PFSK-1 (cell line): ENCODE data around the gene PHC1.

ENCODE experiments used
- FOXP2 ChIP-seq: optimal IDR thresholded peaks from 2 replicates; pipeline ENCODE3; 2011; ENCODE audit warnings: borderline replicate concordance, control low read depth, inconsistent platforms; ENCODE audit not compliant: insufficient read depth; ENCODE audit errors: extremely low read length, extremely low read depth
- POLR2AphosphoS5 ChIP-seq: IDR thresholded peaks from 2 replicates; pipeline ENCODE4 v1.6.1; 2012; ENCODE audit warnings: low read depth, mild to moderate bottlenecking, control low read depth, low read length, moderate library complexity
- REST ChIP-seq, 2 experiments: IDR thresholded peaks; 2 replicates each; pipeline versions ENCODE4 v1.6.1 to v1.8.0; 2011 to 2012; ENCODE audit warnings: low read depth in 2 of 2, low read length in 2 of 2, control low read depth in 1 of 2, inconsistent platforms in 1 of 2, mild to moderate bottlenecking in 1 of 2, moderate library complexity in 1 of 2; ENCODE audit not compliant: insufficient read depth in 1 of 2
- SIN3A ChIP-seq: IDR thresholded peaks from 2 replicates; pipeline ENCODE4 v1.6.1; 2012; ENCODE audit warnings: mild to moderate bottlenecking, low read length, moderate library complexity, borderline replicate concordance; ENCODE audit not compliant: insufficient read depth
- TAF1 ChIP-seq: IDR thresholded peaks from 2 replicates; pipeline ENCODE4 v1.6.1; 2012; ENCODE audit warnings: low read length, control low read depth, borderline replicate concordance; ENCODE audit not compliant: insufficient read depth

The PHC1 gene

GRCh38 chr12:8906266-8907180 is 7.8 kb upstream of the PHC1 start:
- TF ChIP-seq FOXP2 (no peak), SIN3A (no peak), POLR2AphosphoS5 (no peak), TAF1 (no peak), REST (IDR thresholded peaks at IDR 0.05; ENCODE audit: insufficient read depth in 1 of 2, low read depth in 2 of 2, low read length in 2 of 2) (no peak)

- TF ChIP-seq REST (IDR thresholded peaks at IDR 0.05; ENCODE audit: insufficient read depth in 1 of 2, low read depth in 2 of 2, low read length in 2 of 2) (no peak), FOXP2 (no peak), TAF1 (no peak), POLR2AphosphoS5 (no peak), SIN3A (no peak)
Measured at GRCh38 chr12:8907513-8907912, 6.8 kb upstream of the PHC1 start.

GRCh38 chr12:8909752-8910151 is 4.6 kb upstream of the PHC1 start:
- TF ChIP-seq TAF1 (no peak), FOXP2 (no peak)

GRCh38 chr12:8911606-8912268 is 2.6 kb upstream of the PHC1 start:
- no peak for TF ChIP-seq SIN3A

- TF ChIP-seq TAF1, result no peak
- TF ChIP-seq POLR2AphosphoS5, result no peak
- TF ChIP-seq SIN3A, result no peak
- TF ChIP-seq REST (IDR thresholded peaks at IDR 0.05; ENCODE audit: insufficient read depth in 1 of 2, low read depth in 2 of 2, low read length in 2 of 2), result no peak
- no peak for TF ChIP-seq FOXP2
Measured at GRCh38 chr12:8912914-8913313, 1.4 kb upstream of the PHC1 start.

GRCh38 chr12:8913702-8914032 is 642 bp upstream of the PHC1 start:
- TF ChIP-seq TAF1 (no peak), POLR2AphosphoS5 (no peak), FOXP2 (no peak), REST (IDR thresholded peaks at IDR 0.05; ENCODE audit: insufficient read depth in 1 of 2, low read depth in 2 of 2, low read length in 2 of 2) (no peak), SIN3A (no peak)
